Left lung (tissue), 14 donors: ENCODE measurements around the gene CFB. TPM values are rescaled to one million over a fixed set of nuclear protein-coding genes. Genes with fewer than 3 reads are reported as not detected.

ENCODE experiments used
- ATAC-seq: fragments of 200-7000 bp; cut with Tn5 transposase; one replicate; pipeline ENCODE4 v1.9.1; 2020; ENCODE audit warnings: moderate library complexity
- DNase-seq, 4 donors: peaks; one replicate each; pipeline ENCODE4 v3.0.0-alpha.2; 2013 to 2020
- H3K27ac ChIP-seq, 2 donors: fragments of 200-600 bp; sonication (generic) in 1 of 2; one replicate each; pipeline versions ENCODE4 v1.5.0 to v1.8.0; 2020 to 2021
- H3K27me3 ChIP-seq, 2 donors: fragments of 200-600 bp; sonication (generic) in 1 of 2; one replicate each; pipeline versions ENCODE4 v1.5.0 to v1.8.0; 2020 to 2021
- H3K36me3 ChIP-seq, 2 donors: fragments of 200-600 bp; sonication (generic) in 1 of 2; one replicate each; pipeline versions ENCODE4 v1.5.0 to v1.8.0; 2020 to 2021
- H3K4me1 ChIP-seq, 2 donors: fragments of 200-600 bp; one replicate each; pipeline ENCODE4 v1.8.0; 2021
- H3K4me3 ChIP-seq, 2 donors: fragments of 200-600 bp; sonication (generic) in 1 of 2; one replicate each; pipeline versions ENCODE4 v1.5.0 to v1.8.0; 2020 to 2021; ENCODE audit warnings: mild to moderate bottlenecking in 1 of 2
- H3K9me3 ChIP-seq, 2 donors: fragments of 200-600 bp; sonication (generic) in 1 of 2; one replicate each; pipeline versions ENCODE4 v1.5.0 to v1.8.0; 2020 to 2021
- intact Hi-C, 2 donors: fragments of 100-400 bp; cut with DNase I; formaldehyde crosslinking; loops; one replicate each; pipeline versions ENCODE4 v1.11.2 to v1.14.2; 2022
- long read RNA-seq, 12 donors: library from polyadenylated mRNA in 2 of 12; unstranded in 2 of 12; transcript quantifications; one replicate each; pipeline ENCODE4 v2.0.0 and lab custom pipeline, GENCODE V29; 2019 to 2026
- polyA plus RNA-seq, 6 donors: library from polyadenylated mRNA; unstranded; fragments of 120-200 nt; gene quantifications; one replicate each; pipeline ENCODE4 v1.2.1, GENCODE V29; 2013; ENCODE audit not compliant: insufficient read length in 6 of 6
- total RNA-seq, 2 donors: library from RNA; stranded (reverse); fragmentation: NEBNext Ultra II Directional; extraction: Animal tissue kit (Norgen Biotek cat#: 25700); gene quantifications; one replicate each; pipeline ENCODE4 v1.2.1, GENCODE V29; 2021
- TF ChIP-seq, protein P1 (sequence below), 2 donors: fragments of 200-600 bp; sonication (generic) in 1 of 2; IDR thresholded peaks; one replicate each; pipeline versions ENCODE4 v1.5.0 to v1.8.0; 2021; ENCODE audit warnings: antibody characterized with exemption in 2 of 2
- donor health status: DM: no; HTN: yes; CAD: no.
- donor health status: DM: no; HTN: no; CAD: no.

CFB gene
- 100 to 1,000 TPM in 1 of 2 donors, 10 to 100 TPM in 1; 69.1 to 131 TPM for total RNA-seq
- 1 to 10 TPM; 1.7 to 6.9 (median 3.0) TPM for polyA plus RNA-seq
- long read RNA-seq, donor 1, partial matches to known transcripts = 0 of 1 reads
- long read RNA-seq, donor 1, other reads (novel, unspliced or antisense) = 0 of 1 reads
- long read RNA-seq, donor 2 = 0 reads
- long read RNA-seq, donor 3 = 0 reads
- long read RNA-seq, donor 4, transcript CFB-271 (18 exons, 2,862 nt) = major isoform, 32 of 40 reads
- long read RNA-seq, donor 4, partial matches to known transcripts = 5 of 40 reads
- long read RNA-seq, donor 4, other reads (novel, unspliced or antisense) = 2 of 40 reads
- long read RNA-seq, donor 5, partial matches to known transcripts = 0 of 1 reads
- long read RNA-seq, donor 5, other reads (novel, unspliced or antisense) = 0 of 1 reads
- long read RNA-seq, donor 6, partial matches to known transcripts = 0 of 2 reads
- long read RNA-seq, donor 6, other reads (novel, unspliced or antisense) = 0 of 2 reads
- long read RNA-seq, donor 7 = 0 reads
- long read RNA-seq, donor 8 = 0 reads
- long read RNA-seq, donor 9 = 0 reads
- long read RNA-seq, donor 10, transcript CFB-271 (18 exons, 2,862 nt) = major isoform, 89 of 104 reads
- long read RNA-seq, donor 10, partial matches to known transcripts = 11 of 104 reads
- long read RNA-seq, donor 10, other reads (novel, unspliced or antisense) = 4 of 104 reads
- long read RNA-seq, donor 11 = 0 reads
- long read RNA-seq, donor 12, partial matches to known transcripts = 0 of 3 reads
- long read RNA-seq, donor 12, other reads (novel, unspliced or antisense) = 0 of 3 reads

DNA sequence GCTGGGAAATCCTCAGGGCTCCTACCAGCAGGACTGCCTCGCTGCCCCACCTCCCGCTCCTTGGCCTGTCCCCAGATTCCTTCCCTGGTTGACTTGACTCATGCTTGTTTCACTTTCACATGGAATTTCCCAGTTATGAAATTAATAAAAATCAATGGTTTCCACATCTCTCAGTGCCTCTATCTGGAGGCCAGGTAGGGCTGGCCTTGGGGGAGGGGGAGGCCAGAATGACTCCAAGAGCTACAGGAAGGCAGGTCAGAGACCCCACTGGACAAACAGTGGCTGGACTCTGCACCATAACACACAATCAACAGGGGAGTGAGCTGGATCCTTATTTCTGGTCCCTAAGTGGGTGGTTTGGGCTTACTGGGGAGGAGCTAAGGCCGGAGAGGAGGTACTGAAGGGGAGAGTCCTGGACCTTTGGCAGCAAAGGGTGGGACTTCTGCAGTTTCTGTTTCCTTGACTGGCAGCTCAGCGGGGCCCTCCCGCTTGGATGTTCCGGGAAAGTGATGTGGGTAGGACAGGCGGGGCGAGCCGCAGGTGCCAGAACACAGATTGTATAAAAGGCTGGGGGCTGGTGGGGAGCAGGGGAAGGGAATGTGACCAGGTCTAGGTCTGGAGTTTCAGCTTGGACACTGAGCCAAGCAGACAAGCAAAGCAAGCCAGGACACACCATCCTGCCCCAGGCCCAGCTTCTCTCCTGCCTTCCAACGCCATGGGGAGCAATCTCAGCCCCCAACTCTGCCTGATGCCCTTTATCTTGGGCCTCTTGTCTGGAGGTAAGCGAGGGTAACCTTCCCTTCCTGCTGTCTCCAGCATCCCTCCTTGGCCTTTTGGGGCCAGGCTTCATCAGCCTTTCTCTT, at the start of gene CFB:
TSS of gene CFB (plus strand) at position 589 of the 863 bp plus-strand sequence. CDS start at position 716, 127 bp downstream.
- H3K27me3 ChIP-seq = no peaks in the 10 kb centered on the region
- H3K36me3 ChIP-seq = peaks cover 0 to 49% of the 10 kb centered on the region in 2 donors
- peak within 1 kb of the TSS in 1 of 2 donors; percentile 30 for H3K4me3 ChIP-seq
- peaks cover 10 to 24% of the 10 kb centered on the region in 2 donors for H3K4me1 ChIP-seq
- intact Hi-C loops = no loop called here
- TF ChIP-seq, protein P1, sequence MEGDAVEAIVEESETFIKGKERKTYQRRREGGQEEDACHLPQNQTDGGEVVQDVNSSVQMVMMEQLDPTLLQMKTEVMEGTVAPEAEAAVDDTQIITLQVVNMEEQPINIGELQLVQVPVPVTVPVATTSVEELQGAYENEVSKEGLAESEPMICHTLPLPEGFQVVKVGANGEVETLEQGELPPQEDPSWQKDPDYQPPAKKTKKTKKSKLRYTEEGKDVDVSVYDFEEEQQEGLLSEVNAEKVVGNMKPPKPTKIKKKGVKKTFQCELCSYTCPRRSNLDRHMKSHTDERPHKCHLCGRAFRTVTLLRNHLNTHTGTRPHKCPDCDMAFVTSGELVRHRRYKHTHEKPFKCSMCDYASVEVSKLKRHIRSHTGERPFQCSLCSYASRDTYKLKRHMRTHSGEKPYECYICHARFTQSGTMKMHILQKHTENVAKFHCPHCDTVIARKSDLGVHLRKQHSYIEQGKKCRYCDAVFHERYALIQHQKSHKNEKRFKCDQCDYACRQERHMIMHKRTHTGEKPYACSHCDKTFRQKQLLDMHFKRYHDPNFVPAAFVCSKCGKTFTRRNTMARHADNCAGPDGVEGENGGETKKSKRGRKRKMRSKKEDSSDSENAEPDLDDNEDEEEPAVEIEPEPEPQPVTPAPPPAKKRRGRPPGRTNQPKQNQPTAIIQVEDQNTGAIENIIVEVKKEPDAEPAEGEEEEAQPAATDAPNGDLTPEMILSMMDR (IDR thresholded peaks at IDR 0.05) = no peak
- DNase-seq = peak in 3 of 4 donors; percentile 19 to 86 (median 80)
- H3K27ac ChIP-seq = peak within 1 kb of the TSS; percentile 83 to 88
- peak; percentile 92 for ATAC-seq
- H3K9me3 ChIP-seq = no peaks in the 10 kb centered on the region

DNA sequence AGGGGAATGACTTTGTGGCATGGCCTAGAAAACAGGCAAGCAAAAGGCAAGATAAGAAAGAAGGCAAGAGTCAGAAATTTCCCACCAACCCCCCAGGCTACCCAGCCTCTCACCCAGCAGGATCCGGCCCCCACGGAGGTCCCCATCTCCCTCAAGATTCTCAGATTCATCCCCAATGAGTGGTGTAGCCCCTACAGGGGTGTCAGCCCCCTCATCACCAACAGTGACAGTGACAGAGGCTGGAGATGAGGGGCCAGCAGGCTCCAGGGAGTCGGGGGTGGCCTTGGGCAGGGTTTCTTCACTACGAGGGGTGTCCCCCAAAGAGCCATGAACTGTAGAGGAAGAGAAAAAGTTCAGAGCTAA, 49.4 kb upstream of the CFB start:
- Histone ChIP-seq H3K4me3 (peak overlapping the region; percentile 71 to 93), H3K27me3 (no peaks in the 10 kb centered on the region), H3K27ac (peak overlapping the region in 1 of 2 donors; percentile 66), H3K9me3 (no peaks in the 10 kb centered on the region), H3K4me1 (peaks cover 15 to 39% of the 10 kb centered on the region in 2 donors), H3K36me3 (peaks cover 0 to 42% of the 10 kb centered on the region in 2 donors)
- ATAC-seq (no peak), DNase-seq (no peak)
- TF ChIP-seq, protein P1 (IDR thresholded peaks at IDR 0.05) = no peak
- intact Hi-C loops = no loop called here

DNA sequence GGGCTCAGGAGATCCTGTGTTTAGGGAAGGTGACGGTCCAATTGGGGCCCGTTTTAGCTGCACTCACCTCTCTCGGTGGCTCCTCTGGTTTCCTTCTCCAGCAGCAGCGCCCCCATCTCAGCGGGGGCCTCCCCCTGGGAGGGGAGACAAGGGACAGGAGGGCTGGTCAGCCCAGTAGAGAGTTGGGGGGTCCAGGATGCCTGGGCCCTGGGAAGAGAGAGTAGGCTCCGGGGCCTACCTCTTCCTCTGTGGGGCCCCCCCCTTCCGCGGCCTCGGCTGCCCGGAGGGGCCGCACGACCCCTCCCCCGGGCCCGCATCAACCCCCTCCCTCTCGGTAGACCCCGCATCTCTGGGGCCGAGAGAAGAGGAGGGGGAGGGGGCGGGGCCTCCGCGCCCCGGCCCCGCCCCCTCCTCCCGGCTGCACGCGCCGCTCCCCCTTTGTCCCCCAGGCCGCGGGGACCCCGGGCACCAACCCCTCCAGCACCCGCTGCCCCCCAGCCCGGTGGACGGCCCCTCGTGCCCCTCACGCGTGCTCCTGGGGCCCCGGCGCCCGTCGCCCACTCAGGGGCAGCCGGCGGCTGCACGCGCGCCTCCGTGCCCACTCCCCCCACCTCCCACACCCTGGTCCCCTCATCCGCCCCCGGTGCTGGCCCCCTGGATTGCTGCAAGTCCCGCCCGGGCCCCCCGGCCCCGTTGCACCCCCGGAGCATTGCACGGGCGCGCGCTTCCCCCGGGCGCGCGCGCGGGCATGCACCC, 48.9 kb upstream of the CFB start:
- peak overlapping the region; percentile 33 to 66 for H3K27ac ChIP-seq
- H3K9me3 ChIP-seq = no peaks in the 10 kb centered on the region
- no peaks in the 10 kb centered on the region for H3K27me3 ChIP-seq
- ATAC-seq = no peak
- peaks cover 0 to 36% of the 10 kb centered on the region in 2 donors for H3K36me3 ChIP-seq
- DNase-seq = no peak
- peaks cover 15 to 39% of the 10 kb centered on the region in 2 donors for H3K4me1 ChIP-seq
- peak overlapping the region; percentile 71 to 93 for H3K4me3 ChIP-seq
- TF ChIP-seq, protein P1 (IDR thresholded peaks at IDR 0.05) = no peak
- intact Hi-C loops = no loop called here

DNA sequence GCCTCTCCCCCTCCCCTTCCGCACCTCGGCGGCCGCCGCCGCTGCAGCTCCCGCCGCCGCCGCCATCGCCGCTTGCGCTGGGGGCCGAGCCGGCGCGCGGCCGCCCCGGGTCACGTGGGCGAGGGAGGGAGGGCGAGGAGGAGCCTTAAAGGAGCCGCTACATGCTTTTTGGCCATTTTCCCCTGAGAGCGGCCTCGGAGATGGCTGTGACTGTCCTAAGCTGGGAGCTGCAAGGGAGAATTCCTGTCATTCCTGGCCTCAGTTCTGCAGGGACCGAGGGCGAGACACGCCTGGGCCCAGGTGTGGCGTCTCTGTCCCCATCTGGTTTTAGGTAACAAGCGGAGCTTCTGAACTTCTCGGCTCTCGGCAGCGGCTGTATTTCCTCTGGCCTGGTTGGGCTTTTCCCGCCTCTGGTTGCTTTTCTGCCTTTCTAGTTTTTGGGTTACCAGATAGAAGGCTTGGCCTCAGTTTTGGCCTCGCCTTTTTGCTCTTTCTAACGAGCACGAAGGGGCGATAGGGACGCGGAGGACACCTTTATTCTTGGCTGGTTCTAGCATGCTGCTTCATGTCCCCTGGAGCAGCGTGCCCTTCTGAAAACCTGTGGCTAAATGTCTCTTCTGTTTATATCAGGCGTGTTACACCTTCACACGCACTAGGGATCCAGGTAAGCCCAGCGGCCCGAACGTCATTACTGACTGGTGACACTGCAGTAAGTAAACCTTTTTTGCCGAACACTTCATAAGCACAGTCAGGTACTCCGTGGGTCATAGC, 48.1 kb upstream of the CFB start, which contains the start of gene EHMT2:
TSS of gene EHMT2 (minus strand) at position 87 of the 771 bp plus-strand sequence. CDS start at position 66, 21 bp downstream.
- Histone ChIP-seq H3K27me3 (no peaks in the 10 kb centered on the region), H3K4me3 (peak within 1 kb of the TSS; percentile 71 to 93), H3K27ac (peak within 1 kb of the TSS; percentile 75 to 81), H3K36me3 (peaks cover 0 to 29% of the 10 kb centered on the region in 2 donors), H3K4me1 (peaks cover 19 to 45% of the 10 kb centered on the region in 2 donors), H3K9me3 (no peaks in the 10 kb centered on the region)
- DNase-seq = peak; percentile 85 to 97 (median 88)
- intact Hi-C loops = no loop called here
- TF ChIP-seq, protein P1 (IDR thresholded peaks at IDR 0.05) = no peak
- ATAC-seq = peak; percentile 70
